GM21723 (cell line): ENCODE results near the gene ABCD2.
A peak's percentile ranks its signal among the peaks of the same experiment; 100 is the strongest.
"Not testable (repeated sequence)": the region's sequence is repeated elsewhere in the genome, so short reads cannot be mapped to it uniquely, and the experiment has no call there.

Source experiments
- ATAC-seq: cut with Tn5 transposase; IDR thresholded peaks from one replicate; pipeline ENCODE4 v1.9.1; 2021; ENCODE audit warnings: mild to moderate bottlenecking, moderate library complexity; ENCODE audit not compliant: unreplicated experiment

Gene ABCD2

DNA sequence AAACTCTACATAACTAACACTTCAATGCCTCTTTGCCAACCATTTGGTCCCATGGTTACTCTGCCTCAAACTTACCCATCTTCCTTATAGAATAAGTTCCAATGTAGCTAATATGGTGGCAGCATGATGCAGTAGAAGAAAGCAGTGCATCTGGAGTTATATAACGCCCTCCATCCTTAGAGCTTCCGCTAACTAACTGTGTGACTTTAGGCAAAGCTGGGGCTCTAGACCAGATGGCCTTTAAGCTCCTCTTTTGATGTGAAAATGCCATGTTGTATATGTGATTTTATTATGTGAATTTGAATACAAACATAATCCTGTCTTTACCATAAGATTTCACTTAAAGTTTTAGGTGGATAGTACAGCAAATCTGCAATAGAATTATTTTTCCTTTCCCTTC, 6.1 kb downstream of the ABCD2 start:
- no peak for ATAC-seq

DNA sequence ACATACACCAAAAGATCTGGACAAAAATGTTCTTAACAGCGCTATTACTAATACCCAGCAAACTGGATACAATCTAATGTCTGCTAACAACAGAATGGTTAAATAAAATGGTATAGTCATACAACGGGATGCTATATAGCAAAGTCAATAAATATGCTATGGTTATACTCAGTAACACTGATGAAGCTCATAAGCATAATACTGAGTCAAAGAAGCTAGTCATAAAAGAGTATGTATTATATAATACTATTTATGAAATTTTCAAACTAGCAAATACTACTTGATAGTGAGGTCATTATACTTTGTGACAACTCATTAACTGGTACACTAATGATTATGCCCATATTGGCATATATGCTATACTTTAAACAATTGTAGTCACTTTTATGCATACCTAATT, 7.4 kb downstream of the ABCD2 start:
- no peak for ATAC-seq

DNA sequence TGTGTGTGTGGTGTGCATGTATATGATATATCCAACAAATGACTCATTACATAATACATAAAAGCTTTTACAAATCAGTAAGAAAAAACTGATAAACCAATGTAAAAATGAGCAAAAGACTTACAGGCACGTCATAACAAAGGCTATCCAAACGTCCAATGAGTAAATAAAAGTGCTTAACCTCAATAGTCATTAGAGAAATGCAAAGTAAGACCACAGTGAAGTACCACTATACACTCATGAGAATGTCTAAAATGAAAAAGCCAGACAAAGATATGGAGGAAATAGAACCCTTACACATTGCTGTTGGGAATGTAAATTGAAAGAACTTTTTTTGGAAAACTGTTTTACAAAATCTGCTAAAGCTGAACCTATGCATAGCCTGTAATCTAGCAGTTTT, 7.8 kb downstream of the ABCD2 start:
- no peak for ATAC-seq

DNA sequence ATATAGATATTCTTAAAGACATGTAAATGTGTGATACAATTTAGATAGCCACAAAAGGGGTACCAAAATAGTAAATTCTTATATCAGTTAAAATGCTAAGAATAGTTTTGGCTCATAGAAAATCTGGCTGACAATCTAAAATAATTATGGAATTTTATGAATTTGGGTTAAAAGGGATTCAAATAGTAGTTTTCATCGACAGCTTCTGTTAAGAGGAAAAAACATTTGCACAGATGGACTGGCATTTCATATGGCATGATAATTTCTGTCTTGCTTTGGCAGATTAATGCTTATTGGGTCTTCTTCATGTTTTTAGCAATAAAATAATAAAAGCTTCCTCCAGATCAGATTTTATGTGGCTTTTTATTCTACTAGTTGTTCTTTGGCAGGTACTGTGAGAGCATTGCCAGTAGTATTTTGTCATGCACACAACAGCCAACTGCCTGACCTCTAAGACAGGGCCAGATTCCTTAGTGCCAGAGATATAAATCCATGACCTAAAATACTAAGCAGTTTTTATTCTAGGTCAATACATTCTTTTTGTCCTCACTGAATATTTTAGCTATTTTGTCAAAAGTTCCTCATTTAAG, 9.1 kb downstream of the ABCD2 start:
- no peak for ATAC-seq

DNA sequence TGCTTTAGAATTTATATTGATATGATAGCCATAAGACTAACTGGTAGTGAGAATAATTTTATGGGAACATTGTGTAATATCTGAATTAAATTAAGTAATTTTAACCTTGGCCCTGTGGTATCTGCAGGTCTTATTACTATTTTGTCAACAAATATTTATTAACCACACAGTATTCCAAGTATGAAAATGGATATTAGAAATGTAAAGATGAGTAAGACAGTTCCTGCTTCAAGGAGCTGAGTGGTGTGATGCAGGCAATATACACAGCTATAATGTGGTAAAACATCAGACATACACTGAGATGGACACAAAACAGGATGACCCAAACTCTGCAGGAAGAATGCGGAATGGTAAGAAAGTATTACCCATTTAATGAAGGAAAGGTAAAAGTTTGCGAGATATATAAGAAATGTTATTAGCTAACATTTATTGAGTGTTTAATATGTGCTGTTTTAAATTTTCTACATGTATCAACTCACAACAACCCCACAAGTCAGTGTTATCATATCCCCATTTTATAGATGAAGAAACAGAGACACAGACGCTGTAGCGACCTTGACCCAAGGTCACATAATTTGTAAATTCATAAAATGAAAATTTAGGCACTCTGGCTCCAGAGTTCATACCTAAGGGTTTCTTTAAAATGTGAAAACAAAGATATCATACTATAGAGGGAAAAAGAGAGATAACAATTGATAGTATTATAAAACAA, 12.7 kb downstream of the ABCD2 start:
- ATAC-seq = no peak

DNA sequence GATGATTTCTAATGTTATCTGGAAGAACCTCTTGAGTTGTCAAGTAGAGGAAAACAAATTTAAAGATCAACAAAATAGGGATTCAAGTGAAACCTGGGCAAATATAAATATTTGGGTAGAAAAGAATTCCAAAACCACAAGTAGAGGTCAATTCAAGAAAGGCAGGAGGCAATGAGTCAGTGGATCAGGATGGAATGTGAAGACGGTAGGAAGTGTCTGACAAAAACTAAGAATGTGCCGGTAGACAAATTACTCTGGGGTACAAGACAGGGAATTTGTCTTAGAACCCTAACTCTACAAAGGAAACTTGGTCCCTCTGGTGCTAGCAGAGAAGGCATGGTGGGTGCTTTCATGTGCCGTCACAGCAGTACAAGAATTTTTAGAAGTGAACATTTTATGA, 13.6 kb downstream of the ABCD2 start:
- no peak for ATAC-seq

DNA sequence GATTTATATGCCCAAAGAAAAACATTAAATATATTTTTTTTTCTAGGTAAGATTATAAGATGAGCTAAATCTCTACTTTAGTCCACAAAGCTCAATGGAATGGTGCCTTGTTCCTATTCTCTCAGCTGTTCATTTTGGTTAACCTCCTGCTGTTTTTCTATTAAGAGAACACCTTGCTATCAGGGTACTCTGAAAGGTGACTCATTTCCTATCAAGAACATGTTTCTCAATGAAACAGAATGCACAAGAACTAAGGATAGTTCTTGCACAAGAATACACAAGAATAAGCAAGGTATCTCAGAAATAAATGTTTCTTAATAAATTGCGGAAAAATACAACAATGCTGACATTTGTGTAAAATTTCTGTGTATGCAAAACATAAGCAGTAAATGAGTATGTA, 14.1 kb downstream of the ABCD2 start:
- ATAC-seq = no peak

DNA sequence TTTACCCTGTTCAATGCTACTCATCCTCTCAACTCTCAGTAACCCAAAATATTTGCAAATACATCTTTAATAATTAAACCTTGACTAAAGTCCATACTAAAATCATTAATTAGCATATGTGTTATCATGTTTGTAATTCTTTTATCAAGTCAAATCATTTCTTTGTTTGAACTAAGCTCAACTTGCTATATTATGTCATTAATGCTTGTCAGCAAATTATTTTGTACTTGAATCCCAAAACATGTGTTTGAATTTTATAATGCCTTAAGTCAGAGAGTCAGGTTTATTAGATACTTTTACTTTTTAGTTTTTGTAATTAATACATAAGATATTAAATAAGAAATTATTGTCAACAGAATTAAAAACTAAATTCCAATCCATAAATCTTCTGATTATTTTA, 16.5 kb downstream of the ABCD2 start:
- no peak for ATAC-seq

DNA sequence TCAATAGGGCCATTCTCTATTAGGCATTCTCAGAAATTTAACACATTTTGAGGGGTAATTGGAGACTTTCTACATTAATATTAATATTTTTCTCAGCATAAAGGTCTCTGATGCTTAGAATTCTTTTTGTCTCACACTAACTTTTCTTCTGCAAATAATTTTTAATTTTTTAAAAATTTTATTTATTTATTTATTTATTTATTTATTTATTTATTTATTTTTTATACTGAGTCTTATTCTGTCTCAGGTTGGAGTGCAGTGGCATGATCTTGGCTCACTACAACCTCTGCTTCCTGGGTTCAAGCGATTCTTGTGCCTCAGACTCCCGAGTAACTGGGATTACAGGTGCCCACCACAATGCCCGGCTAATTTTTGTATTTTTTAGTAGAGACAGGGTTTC, 17.7 kb downstream of the ABCD2 start:
- ATAC-seq = not testable (repeated sequence)

DNA sequence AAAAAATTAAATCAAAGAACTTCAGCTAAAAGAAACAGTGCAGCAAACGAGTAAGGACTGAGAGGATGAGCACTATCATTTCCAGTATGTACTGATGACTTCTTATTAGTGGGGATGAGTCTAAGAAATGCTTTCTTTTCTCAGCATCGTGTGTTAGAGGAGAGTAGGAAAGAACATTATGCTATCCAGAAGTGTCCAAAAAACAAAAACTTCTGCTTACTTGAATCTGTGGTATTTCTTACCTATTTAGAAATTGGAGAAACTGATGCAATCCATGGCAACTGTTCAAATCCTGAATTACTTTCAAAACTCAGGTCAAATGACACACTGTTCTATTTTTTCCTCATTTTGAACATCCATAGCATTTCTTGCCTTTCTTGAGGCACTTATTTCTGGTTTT, 23.7 kb downstream of the ABCD2 start:
- no peak for ATAC-seq

DNA sequence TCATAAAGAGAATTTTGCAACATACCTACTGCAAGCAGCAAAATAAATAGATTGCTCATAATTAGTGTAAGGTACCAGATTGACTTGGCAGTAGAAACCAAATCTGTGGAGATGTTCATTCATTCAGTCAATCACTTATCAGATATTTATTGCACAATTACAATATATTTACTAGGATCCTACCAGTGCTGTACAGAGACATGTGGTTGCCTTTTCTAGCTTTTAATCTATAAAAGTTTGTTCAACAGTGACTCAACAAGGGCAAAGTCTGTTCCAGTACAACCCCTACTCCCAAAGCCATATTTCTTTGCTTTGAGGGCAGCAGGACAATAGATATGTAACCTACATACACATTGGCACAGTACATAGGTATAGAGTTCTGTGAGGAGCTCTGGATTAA, 27.3 kb downstream of the ABCD2 start:
- no peak for ATAC-seq

DNA sequence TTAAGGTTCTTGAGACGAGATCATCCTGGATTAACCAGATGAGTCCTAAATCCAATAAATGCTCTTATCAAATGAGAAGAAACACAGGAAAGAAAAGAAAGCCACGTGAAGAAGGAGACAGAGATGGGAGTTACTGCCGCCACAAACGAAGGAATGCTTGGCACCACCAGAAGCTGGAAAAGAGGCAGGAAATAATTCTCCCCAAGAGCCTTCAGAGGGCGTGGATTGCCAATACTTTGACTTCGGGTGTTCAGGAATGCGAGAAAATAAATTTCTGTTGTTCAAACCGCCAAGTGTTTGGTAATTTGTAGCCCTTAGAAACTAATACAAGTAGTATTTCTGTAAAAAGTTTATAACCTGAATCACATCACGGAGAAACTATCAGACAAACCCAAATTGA, 31.3 kb downstream of the ABCD2 start:
- no peak for ATAC-seq

DNA sequence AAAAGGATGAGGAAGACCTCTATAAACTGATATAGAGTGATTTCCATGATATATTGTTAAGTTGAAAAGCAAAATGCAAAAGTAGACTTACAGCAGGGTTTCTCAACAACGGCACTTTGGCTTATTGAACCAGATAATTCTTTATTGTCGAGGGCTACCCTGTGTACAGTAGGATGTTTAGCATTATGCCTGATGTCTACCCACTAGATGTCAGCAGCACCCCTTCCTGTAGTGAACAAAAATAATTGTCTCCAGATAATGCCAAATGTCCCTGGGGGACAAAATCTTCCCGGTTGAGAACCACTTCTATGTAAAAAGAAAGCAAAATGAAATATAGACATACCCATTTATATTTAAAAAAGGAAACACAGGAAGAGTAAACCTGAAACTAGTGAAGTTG, 32.4 kb downstream of the ABCD2 start:
- ATAC-seq = peak; percentile 83

DNA sequence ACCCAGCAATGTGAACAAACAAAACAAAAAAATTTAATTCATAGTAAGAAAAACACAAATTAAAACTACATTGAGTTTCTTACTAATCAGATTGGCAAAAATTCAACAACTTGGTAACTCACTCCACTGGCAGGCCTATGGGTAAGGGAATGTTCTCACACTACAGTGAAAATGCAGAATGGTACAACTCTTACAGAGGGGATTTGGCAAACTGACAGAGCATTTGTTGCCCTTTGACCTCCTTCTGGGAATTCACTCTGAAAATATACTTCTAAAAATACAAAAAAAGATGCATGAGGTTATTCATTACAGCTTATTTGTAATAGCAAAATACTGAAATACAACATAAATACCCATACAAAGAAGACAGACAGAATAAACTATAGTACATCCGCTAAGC, 32.8 kb downstream of the ABCD2 start:
- ATAC-seq = no peak

DNA sequence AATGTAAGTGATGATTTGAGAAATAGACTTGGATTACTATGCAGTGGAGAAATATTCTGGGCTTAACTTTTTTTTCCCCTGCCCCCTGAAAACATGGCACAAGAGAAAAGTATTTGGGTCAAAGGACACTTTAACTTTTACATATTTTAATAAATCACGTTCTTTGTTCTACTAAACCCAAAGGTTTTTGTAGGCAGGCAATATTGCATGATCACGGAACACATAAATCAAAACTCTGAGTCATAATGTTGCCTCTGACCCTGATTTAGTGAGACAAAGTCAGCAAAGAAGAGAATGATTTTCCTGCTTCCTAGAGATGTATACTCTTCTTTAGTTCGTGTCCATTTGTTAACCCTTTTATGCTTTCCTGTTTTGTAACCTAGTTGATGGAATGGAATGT, 38.0 kb downstream of the ABCD2 start:
- ATAC-seq = no peak

DNA sequence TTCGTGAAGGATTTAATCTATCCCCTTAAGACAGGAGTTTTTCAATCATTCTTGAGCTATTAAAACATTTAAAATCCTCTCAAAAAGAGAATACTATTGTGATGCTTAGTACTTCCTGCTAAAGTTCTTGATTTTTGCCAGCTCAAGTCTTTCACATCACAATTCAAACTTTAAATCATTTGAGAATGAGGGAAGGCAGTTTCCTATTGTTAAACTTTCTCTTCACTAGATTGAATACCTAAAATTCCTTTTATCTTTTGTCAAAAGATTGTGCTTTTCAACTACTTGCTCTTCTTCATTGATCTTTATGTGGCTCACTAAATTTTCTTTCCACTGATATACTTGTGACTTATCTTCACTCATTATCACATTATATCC, 44.1 kb downstream of the ABCD2 start:
- ATAC-seq = no peak

DNA sequence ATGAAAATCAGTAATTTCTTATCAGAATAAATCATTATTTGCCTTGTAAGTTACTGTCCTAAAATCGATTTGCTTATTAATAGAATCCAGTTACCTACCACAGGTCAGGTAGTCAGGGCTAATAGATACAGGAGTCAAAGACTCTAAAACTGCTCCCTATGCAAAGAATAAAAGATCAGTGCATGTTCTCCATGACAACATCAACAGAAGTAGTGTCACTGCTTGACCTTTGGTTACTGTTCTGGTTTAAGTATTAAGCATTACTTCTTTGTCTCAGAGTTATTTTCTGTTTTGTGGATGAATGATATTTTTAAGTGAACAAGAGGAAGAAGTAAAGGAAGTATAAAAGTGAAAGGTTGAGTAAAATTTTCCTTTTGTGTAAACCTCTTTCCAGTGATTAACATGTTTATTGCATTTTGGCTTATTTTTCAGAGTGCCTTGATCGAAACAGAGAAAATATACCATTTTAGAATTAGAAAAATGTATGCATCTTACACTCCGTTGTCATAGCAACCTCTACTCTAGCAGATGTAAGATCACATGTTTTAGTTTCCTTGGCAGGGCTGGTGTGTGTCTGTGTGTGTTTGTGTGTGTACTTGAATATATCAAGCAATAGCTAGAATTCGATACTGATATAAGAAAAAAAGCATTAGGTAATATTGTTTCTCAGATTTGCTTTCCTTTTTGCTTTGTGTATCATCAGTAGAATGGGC, 44.7 kb downstream of the ABCD2 start:
- no peak for ATAC-seq

DNA sequence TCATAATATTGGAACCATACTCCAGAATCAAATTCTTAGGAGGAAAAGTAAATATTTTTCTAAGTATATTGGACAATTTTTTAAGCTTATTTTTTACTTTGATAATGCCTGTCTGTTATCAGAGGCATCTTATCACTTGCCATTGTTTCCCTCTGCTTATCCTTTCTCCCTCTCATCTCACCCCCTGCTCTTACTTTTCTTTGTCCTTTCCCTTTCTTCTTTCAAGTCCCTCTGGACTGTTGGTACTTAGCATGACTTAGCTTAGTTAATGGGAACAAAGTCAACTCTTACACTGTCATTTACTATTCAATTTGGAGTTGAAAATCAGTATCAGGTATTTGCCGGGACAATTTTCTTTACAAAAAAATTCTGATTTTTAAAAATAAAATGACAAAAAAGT, 45.2 kb downstream of the ABCD2 start:
- ATAC-seq = no peak

DNA sequence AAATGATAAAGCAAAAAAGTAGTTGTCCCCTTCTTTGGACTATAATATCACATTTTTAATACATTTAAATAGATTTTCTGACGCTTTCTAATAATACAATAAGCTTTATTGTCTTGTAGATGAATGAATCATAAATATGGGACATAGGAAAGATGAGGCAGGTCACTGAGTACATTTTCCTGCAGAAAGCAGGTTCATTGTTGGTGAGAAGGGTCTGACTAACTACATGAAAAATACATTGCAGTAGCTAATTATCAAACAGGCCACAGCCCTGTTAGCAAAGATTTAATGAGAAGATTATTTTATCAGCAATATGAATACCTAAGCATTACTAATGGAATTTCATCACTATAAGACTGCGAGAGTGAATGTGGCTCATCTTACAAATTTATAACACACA, 45.6 kb downstream of the ABCD2 start:
- ATAC-seq = no peak

DNA sequence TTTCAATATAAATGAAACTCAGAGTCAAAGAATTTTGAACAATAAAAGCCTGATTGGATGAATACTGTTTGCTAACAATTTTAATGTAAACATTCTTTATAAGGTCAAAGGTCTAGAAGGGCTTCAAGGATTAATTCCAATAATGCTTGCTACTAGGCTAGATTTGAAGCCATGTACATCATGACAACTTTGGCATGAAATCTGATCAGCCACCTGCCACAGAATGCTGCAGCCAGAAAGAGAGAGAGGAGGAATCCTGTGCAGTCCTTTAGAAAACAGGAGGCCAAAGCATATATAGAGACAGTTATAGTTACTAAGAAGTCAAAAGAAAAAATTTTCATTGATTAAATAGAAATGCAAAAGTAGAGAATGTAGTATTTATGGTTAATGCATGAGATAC, 47.1 kb downstream of the ABCD2 start:
- ATAC-seq = no peak

DNA sequence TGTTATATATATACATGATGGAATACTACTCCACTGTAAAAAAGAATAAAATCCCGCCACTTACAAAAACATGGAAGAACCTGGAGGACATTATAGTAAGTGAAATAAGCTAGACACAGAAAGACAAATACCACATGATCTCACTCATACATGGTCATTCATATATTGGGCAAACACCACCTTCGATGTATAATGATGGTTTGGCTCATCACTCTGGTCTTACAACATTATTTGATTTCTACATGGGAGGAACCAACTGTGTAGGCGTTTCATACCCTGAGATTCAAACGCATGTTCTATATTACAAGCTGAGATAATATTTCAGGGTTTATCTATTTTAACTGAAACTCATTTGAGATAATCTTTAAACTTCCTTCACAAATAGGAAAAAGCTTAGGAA, 48.3 kb downstream of the ABCD2 start:
- no peak for ATAC-seq

DNA sequence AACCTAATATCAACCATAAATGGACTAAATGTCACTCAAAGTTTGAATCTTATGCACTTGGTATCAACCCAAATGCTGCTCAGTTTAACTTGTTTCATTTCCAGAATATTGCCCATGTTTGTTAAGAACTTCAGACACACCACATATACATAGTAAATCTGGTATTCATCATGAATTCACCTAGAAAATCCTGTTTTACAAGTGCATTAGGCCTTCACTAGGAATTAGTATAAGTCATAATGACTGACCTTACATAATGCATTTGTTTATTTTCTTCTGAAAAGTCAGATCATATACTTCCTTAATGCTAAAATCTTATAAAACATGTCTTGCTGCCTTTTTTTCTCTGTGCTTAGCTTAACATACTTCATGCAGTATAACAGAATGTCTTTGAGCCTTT, 66.1 kb downstream of the ABCD2 start:
- no peak for ATAC-seq

DNA sequence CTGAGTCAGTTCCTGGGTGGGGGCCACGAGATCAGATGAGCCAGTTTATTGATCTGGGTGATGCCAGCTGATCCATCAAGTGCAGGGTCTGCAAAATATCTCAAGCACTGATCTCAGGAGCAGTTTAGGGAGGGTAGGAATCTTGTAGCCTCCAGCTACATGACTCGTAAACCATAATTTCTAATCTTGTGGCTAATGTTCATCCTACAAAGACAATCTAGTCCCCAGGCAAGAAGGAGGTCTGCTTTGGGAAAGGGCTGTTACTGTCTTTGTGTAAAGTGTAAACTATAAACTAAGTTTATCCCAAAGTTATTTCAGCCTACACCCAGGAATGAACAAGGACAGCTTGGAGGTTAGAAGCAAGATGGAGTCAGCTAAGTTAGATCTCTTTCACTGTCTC, 75.4 kb downstream of the ABCD2 start:
- not testable (repeated sequence) for ATAC-seq
